ENCODE measurements around the gene CST3. TPM values are rescaled to one million over a fixed set of nuclear protein-coding genes. Genes with fewer than 3 reads are reported as not detected.
"Not testable (repeated sequence)": the region's sequence is repeated elsewhere in the genome, so short reads cannot be mapped to it uniquely, and the experiment has no call there.

CST3 gene
- 311 and 331 TPM in 2 replicates for total RNA-seq (2014; rRNA removed)
- Bru-seq, nascent RNA: percentile 70 among the genes with signal in this experiment
- BruChase-seq, experiment 1, labeled RNA remaining after a 6-hour chase: percentile 73 among the genes with signal in this experiment
- percentile 73 among the genes with signal in this experiment for BruChase-seq, experiment 2, labeled RNA remaining after a 2-hour chase
- long read RNA-seq, transcript CST3-201 (3 exons, 873 nt): major isoform, 380 of 407 reads
- long read RNA-seq, partial matches to known transcripts: 7 of 407 reads
- long read RNA-seq, other reads (novel, unspliced or antisense): 17 of 407 reads

GRCh38 chr20:23637282-23638221 is at the start of gene CST3:
TSS of gene CST3 (minus strand) at chr20:23637955. CDS start at chr20:23637862, 93 bp downstream.
- peak within 1 kb of the TSS; percentile 98 for H3K4me2 ChIP-seq (ENCODE audit: low read length)
- peak within 1 kb of the TSS; percentile 80 for H2AFZ ChIP-seq (ENCODE audit: low read length)
- DNase-seq (peak; percentile 84), ATAC-seq (peak; percentile 79)
- H3K4me3 ChIP-seq (ENCODE audit: low read length): peak within 1 kb of the TSS; percentile 87
- no TSS peak for BruUV-seq (replicated peaks)
- no peaks in the 10 kb centered on the region for H3K9me3 ChIP-seq (ENCODE audit: low read length)
- H3K4me1 ChIP-seq (ENCODE audit: insufficient read depth, low read length): peaks cover 28% of the 10 kb centered on the region
- peak within 1 kb of the TSS; percentile 97 for H3K9ac ChIP-seq (ENCODE audit: low read length)
- no peaks in the 10 kb centered on the region for H3F3A ChIP-seq (ENCODE audit: low read length, unreplicated experiment)
- peak within 1 kb of the TSS; percentile 76 for H3K27ac ChIP-seq (ENCODE audit: low read length)
- 0 out of 2 replicates have a peak, but pooled peaks cover 11% of the 10 kb centered on the region for H4K20me1 ChIP-seq (ENCODE audit: low read length)
- CTCF ChIA-PET: no interaction called here
- POLR2A ChIA-PET (ENCODE audit: unreplicated experiment): interaction anchor here (0.6 kb wide), 1 partner anchor 1040 kb away, joined by 3 read pairs; no protein-coding TSS in a partner anchor
- no peaks in the 10 kb centered on the region for H3K9me2 ChIP-seq (replicated peaks; ENCODE audit: low read length)
- 0 out of 2 replicates have a peak, but pooled peaks cover 5% of the 10 kb centered on the region for H3K36me3 ChIP-seq (ENCODE audit: low read depth, low read length)
- H3K79me2 ChIP-seq (ENCODE audit: low read length): peaks cover 27% of the 10 kb centered on the region
- intact Hi-C loops (cut with micrococcal nuclease): no loop called here
- H3K27me3 ChIP-seq (ENCODE audit: low read length): no peaks in the 10 kb centered on the region
- TF ChIP-seq, protein P1, sequence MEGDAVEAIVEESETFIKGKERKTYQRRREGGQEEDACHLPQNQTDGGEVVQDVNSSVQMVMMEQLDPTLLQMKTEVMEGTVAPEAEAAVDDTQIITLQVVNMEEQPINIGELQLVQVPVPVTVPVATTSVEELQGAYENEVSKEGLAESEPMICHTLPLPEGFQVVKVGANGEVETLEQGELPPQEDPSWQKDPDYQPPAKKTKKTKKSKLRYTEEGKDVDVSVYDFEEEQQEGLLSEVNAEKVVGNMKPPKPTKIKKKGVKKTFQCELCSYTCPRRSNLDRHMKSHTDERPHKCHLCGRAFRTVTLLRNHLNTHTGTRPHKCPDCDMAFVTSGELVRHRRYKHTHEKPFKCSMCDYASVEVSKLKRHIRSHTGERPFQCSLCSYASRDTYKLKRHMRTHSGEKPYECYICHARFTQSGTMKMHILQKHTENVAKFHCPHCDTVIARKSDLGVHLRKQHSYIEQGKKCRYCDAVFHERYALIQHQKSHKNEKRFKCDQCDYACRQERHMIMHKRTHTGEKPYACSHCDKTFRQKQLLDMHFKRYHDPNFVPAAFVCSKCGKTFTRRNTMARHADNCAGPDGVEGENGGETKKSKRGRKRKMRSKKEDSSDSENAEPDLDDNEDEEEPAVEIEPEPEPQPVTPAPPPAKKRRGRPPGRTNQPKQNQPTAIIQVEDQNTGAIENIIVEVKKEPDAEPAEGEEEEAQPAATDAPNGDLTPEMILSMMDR (conservative IDR thresholded peaks at IDR 0.05; ENCODE audit: low read depth, low read length): no peak
- no peak for TF ChIP-seq EZH2phosphoT487 (IDR thresholded peaks at IDR 0.05; ENCODE audit: borderline replicate concordance, low read length)
- no peak for TF ChIP-seq EZH2 (IDR thresholded peaks at IDR 0.05; ENCODE audit: low read length, unreplicated experiment)

GRCh38 chr20:23686046-23686750 is 48.4 kb upstream of the CST3 start:
- Histone ChIP-seq H3K9ac (ENCODE audit: low read length) (no peak overlapping the region), H3K4me3 (ENCODE audit: low read length) (no peak overlapping the region), H3K9me2 (replicated peaks; ENCODE audit: low read length) (no peaks in the 10 kb centered on the region), H3K9me3 (ENCODE audit: low read length) (no peaks in the 10 kb centered on the region), H4K20me1 (ENCODE audit: low read length) (no peaks in the 10 kb centered on the region), H3K27ac (ENCODE audit: low read length) (no peak overlapping the region), H3F3A (ENCODE audit: low read length, unreplicated experiment) (no peaks in the 10 kb centered on the region), H3K4me1 (ENCODE audit: insufficient read depth, low read length) (peaks cover 15% of the 10 kb centered on the region; the same call in 1 of the 2 replicates), H3K36me3 (ENCODE audit: low read depth, low read length) (no peaks in the 10 kb centered on the region), H3K27me3 (ENCODE audit: low read length) (no peaks in the 10 kb centered on the region), H3K4me2 (ENCODE audit: low read length) (no peak overlapping the region), H3K79me2 (ENCODE audit: low read length) (no peaks in the 10 kb centered on the region), H2AFZ (ENCODE audit: low read length) (no peak overlapping the region)
- CTCF ChIA-PET: no interaction called here
- intact Hi-C loops (cut with micrococcal nuclease): no loop called here
- DNase-seq (no peak), ATAC-seq (no peak)
- TF ChIP-seq, protein P1 (conservative IDR thresholded peaks at IDR 0.05; ENCODE audit: low read depth, low read length): no peak
- no peak for TF ChIP-seq EZH2phosphoT487 (IDR thresholded peaks at IDR 0.05; ENCODE audit: borderline replicate concordance, low read length)
- no peak for TF ChIP-seq EZH2 (IDR thresholded peaks at IDR 0.05; ENCODE audit: low read length, unreplicated experiment)
- POLR2A ChIA-PET (ENCODE audit: unreplicated experiment): no interaction called here
- no TSS peak for BruUV-seq (replicated peaks)

DNA sequence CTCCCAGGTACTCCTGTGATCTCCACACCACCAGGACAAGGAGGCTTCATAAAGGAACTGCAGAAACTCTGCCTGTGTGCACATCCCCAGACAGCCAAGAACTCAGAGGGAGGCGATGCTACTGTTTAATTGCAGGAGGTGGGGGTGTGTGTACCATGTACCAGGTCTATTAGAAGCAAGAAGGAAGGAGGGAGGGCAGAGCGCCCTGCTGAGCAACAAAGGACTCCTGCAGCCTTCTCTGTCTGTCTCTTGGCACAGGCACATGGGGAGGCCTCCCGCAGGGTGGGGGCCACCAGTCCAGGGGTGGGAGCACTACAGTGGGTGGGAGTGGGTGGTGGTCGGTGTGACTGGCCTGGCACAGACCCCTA is 47.8 kb upstream of the CST3 start:
- DNase-seq; POLR2A ChIA-PET (ENCODE audit: unreplicated experiment); H3K4me3 ChIP-seq (ENCODE audit: low read length); H4K20me1 ChIP-seq (ENCODE audit: low read length); H3F3A ChIP-seq (ENCODE audit: low read length, unreplicated experiment); H3K27ac ChIP-seq (ENCODE audit: low read length); H2AFZ ChIP-seq (ENCODE audit: low read length); BruUV-seq (replicated peaks); H3K9ac ChIP-seq (ENCODE audit: low read length); H3K36me3 ChIP-seq (ENCODE audit: low read depth, low read length); H3K9me2 ChIP-seq (replicated peaks; ENCODE audit: low read length); intact Hi-C loops (cut with micrococcal nuclease); H3K4me2 ChIP-seq (ENCODE audit: low read length); ATAC-seq; H3K9me3 ChIP-seq (ENCODE audit: low read length); H3K79me2 ChIP-seq (ENCODE audit: low read length); CTCF ChIA-PET; H3K27me3 ChIP-seq (ENCODE audit: low read length): not testable (repeated sequence)
- H3K4me1 ChIP-seq (ENCODE audit: insufficient read depth, low read length): peaks cover 14% of the 10 kb centered on the region; the same call in 1 of the 2 replicates
